GM13977 (cell line): ENCODE data around the gene ZNF783.

ENCODE experiments used
- DNase-seq: peaks from one replicate; pipeline ENCODE4 v3.0.0; 2012; ENCODE audit warnings: low spot score
- CTCF ChIP-seq: IDR thresholded peaks from 2 replicates; pipeline ENCODE4 v1.5.1; 2012; ENCODE audit warnings: mild to moderate bottlenecking, control low read depth; ENCODE audit not compliant: insufficient read depth; ENCODE audit errors: extremely low read depth, missing control alignments
- in situ Hi-C: fragments of 300-500 bp; cut with MboI; formaldehyde crosslinking; loops from one replicate; pipeline ENCODE4 v1.12.0; 2022; ENCODE audit warnings: low sequenced_read_pairs, low pct_unique_long_range_greater_than_20kb, mixed read lengths, inconsistent platforms; ENCODE audit not compliant: unreplicated experiment

ZNF783 gene

GRCh38 chr7:149285603-149286002 is 23.6 kb downstream of the ZNF783 start:
- TF ChIP-seq CTCF = no peak
- in situ Hi-C loops = no loop called here
- no peak for DNase-seq

- in situ Hi-C loops = no loop called here
Observed at GRCh38 chr7:149286811-149287400, 24.9 kb downstream of the ZNF783 start.

GRCh38 chr7:149287622-149288021 is 25.6 kb downstream of the ZNF783 start:
- no peak for DNase-seq
- no peak for TF ChIP-seq CTCF
- in situ Hi-C loops = no loop called here

More at GRCh38 chr7:149286811-149287400, 24.9 kb downstream of the ZNF783 start:
- DNase-seq = no peak
- no peak for TF ChIP-seq CTCF

- no peak for DNase-seq
- in situ Hi-C loops = no loop called here
- no peak for TF ChIP-seq CTCF
Observed at GRCh38 chr7:149289262-149289661, 27.3 kb downstream of the ZNF783 start.

GRCh38 chr7:149289856-149290255 is 27.9 kb downstream of the ZNF783 start:
- no peak for DNase-seq
- in situ Hi-C loops = no loop called here
- no peak for TF ChIP-seq CTCF

- no peak for DNase-seq
- TF ChIP-seq CTCF = no peak
- in situ Hi-C loops = no loop called here
Observed at GRCh38 chr7:149291036-149291780, 29.2 kb downstream of the ZNF783 start.
